ENCODE data around the gene PRKCA.
"Not testable (repeated sequence)": the region's sequence is repeated elsewhere in the genome, so short reads cannot be mapped to it uniquely, and the experiment has no call there.

The PRKCA gene

GRCh38 chr17:66432411-66432957 is 130.1 kb downstream of the PRKCA start:
- in situ Hi-C loops (cut with MboI; ENCODE audit: low sequenced_read_pairs) = no loop called here

GRCh38 chr17:66432996-66433551 is 130.7 kb downstream of the PRKCA start:
- in situ Hi-C loops (cut with MboI; ENCODE audit: low sequenced_read_pairs) = no loop called here

- in situ Hi-C loops (cut with MboI; ENCODE audit: low sequenced_read_pairs) = no loop called here
These were observed 132.8 kb downstream of the PRKCA start for GRCh38 chr17:66435182-66435581.

- in situ Hi-C loops (cut with MboI; ENCODE audit: low sequenced_read_pairs) = no loop called here
These were observed 134.2 kb downstream of the PRKCA start for GRCh38 chr17:66436631-66437030.

- in situ Hi-C loops (cut with MboI; ENCODE audit: low sequenced_read_pairs) = no loop called here
These were observed 135.1 kb downstream of the PRKCA start for GRCh38 chr17:66437476-66438026.

GRCh38 chr17:66438101-66438500 is 135.7 kb downstream of the PRKCA start:
- in situ Hi-C loops (cut with MboI; ENCODE audit: low sequenced_read_pairs) = no loop called here

- in situ Hi-C loops (cut with MboI; ENCODE audit: low sequenced_read_pairs) = no loop called here
These were observed 138.8 kb downstream of the PRKCA start for GRCh38 chr17:66441101-66441661.

- in situ Hi-C loops (cut with MboI; ENCODE audit: low sequenced_read_pairs) = no loop called here
These were observed 140.8 kb downstream of the PRKCA start for GRCh38 chr17:66443166-66443565.

GRCh38 chr17:66443606-66444005 is 141.2 kb downstream of the PRKCA start:
- in situ Hi-C loops (cut with MboI; ENCODE audit: low sequenced_read_pairs) = no loop called here

- in situ Hi-C loops (cut with MboI; ENCODE audit: low sequenced_read_pairs) = no loop called here
These were observed 141.6 kb downstream of the PRKCA start for GRCh38 chr17:66444031-66444430.

GRCh38 chr17:66445229-66445628 is 142.8 kb downstream of the PRKCA start:
- in situ Hi-C loops (cut with MboI; ENCODE audit: low sequenced_read_pairs) = no loop called here

GRCh38 chr17:66446419-66446818 is 144.0 kb downstream of the PRKCA start:
- in situ Hi-C loops (cut with MboI; ENCODE audit: low sequenced_read_pairs) = no loop called here

GRCh38 chr17:66447159-66447558 is 144.7 kb downstream of the PRKCA start:
- in situ Hi-C loops (cut with MboI; ENCODE audit: low sequenced_read_pairs) = no loop called here

GRCh38 chr17:66448026-66448639 is 145.7 kb downstream of the PRKCA start:
- in situ Hi-C loops (cut with MboI; ENCODE audit: low sequenced_read_pairs) = no loop called here

- in situ Hi-C loops (cut with MboI; ENCODE audit: low sequenced_read_pairs) = no loop called here
These were observed 147.1 kb downstream of the PRKCA start for GRCh38 chr17:66449418-66449977.

GRCh38 chr17:66450008-66450851 is 147.8 kb downstream of the PRKCA start:
- in situ Hi-C loops (cut with MboI; ENCODE audit: low sequenced_read_pairs) = no loop called here

- in situ Hi-C loops (cut with MboI; ENCODE audit: low sequenced_read_pairs) = no loop called here
These were observed 148.4 kb downstream of the PRKCA start for GRCh38 chr17:66450852-66451158.

- in situ Hi-C loops (cut with MboI; ENCODE audit: low sequenced_read_pairs) = no loop called here
These were observed 149.1 kb downstream of the PRKCA start for GRCh38 chr17:66451188-66452149.

GRCh38 chr17:66455060-66455459 is 152.6 kb downstream of the PRKCA start:
- in situ Hi-C loops (cut with MboI; ENCODE audit: low sequenced_read_pairs) = no loop called here

- in situ Hi-C loops (cut with MboI; ENCODE audit: low sequenced_read_pairs) = not testable (repeated sequence)
These were observed 155.1 kb downstream of the PRKCA start for GRCh38 chr17:66457499-66457898.
